WERI-Rb-1 (cell line): ENCODE data around the gene TSKS.

Experiments
- DNase-seq: peaks from one replicate; pipeline ENCODE4 v3.0.0-alpha.2; 2020
- H3K27ac ChIP-seq: fragments of 250-450 bp; sonication (Bioruptor Pico); 2 replicates; pipeline ENCODE4 v1.5.1; 2020; ENCODE audit warnings: mild to moderate bottlenecking, moderate library complexity
- H3K27me3 ChIP-seq: fragments of 250-450 bp; sonication (Bioruptor Pico); 2 replicates; pipeline ENCODE4 v1.5.1; 2021; ENCODE audit warnings: mild to moderate bottlenecking, low read depth, moderate library complexity; ENCODE audit not compliant: insufficient read depth, severe bottlenecking
- H3K36me3 ChIP-seq: fragments of 250-450 bp; sonication (Bioruptor Pico); 2 replicates; pipeline ENCODE4 v1.5.1; 2020; ENCODE audit warnings: mild to moderate bottlenecking, moderate library complexity
- H3K4me3 ChIP-seq: 2 replicates; pipeline ENCODE4 v1.5.1; 2011; ENCODE audit warnings: low read depth, mild to moderate bottlenecking, control low read depth, low read length
- H3K9me3 ChIP-seq: fragments of 250-450 bp; sonication (Bioruptor Pico); 2 replicates; pipeline ENCODE4 v1.5.1; 2021; ENCODE audit warnings: mild to moderate bottlenecking, moderate library complexity; ENCODE audit not compliant: severe bottlenecking
- CTCF ChIP-seq: IDR thresholded peaks from 2 replicates; pipeline ENCODE4 v1.5.1; 2011; ENCODE audit warnings: low read depth, mild to moderate bottlenecking, control low read depth, inconsistent platforms, low read length

TSKS gene

GRCh38 chr19:49791776-49792445 is 28.8 kb upstream of the TSKS start:
- peaks cover 43% of the 10 kb centered on the region for H3K36me3 ChIP-seq
- no peak for DNase-seq
- no peaks in the 10 kb centered on the region for H3K9me3 ChIP-seq
- no peaks in the 10 kb centered on the region for H3K27me3 ChIP-seq
- H3K27ac ChIP-seq: no peak overlapping the region
- no peak for TF ChIP-seq CTCF
- no peak overlapping the region for H3K4me3 ChIP-seq

- TF ChIP-seq CTCF: no peak
Measured at GRCh38 chr19:49790866-49791265, 27.8 kb upstream of the TSKS start.

GRCh38 chr19:49788857-49789256 is 25.8 kb upstream of the TSKS start:
- Histone ChIP-seq H3K27ac (no peak overlapping the region), H3K9me3 (no peaks in the 10 kb centered on the region), H3K4me3 (no peak overlapping the region), H3K27me3 (no peaks in the 10 kb centered on the region), H3K36me3 (peaks cover 29% of the 10 kb centered on the region)
- DNase-seq: no peak
- no peak for TF ChIP-seq CTCF

More at GRCh38 chr19:49790866-49791265, 27.8 kb upstream of the TSKS start:
- Histone ChIP-seq H3K27ac (no peak overlapping the region), H3K27me3 (no peaks in the 10 kb centered on the region), H3K4me3 (no peak overlapping the region), H3K36me3 (peaks cover 32% of the 10 kb centered on the region), H3K9me3 (no peaks in the 10 kb centered on the region)
- DNase-seq: no peak

GRCh38 chr19:49787746-49788145 is 24.6 kb upstream of the TSKS start:
- H3K4me3 ChIP-seq: no peak overlapping the region
- H3K36me3 ChIP-seq: peaks cover 31% of the 10 kb centered on the region
- H3K9me3 ChIP-seq: no peaks in the 10 kb centered on the region
- no peaks in the 10 kb centered on the region for H3K27me3 ChIP-seq
- H3K27ac ChIP-seq: no peak overlapping the region
- DNase-seq: no peak
- no peak for TF ChIP-seq CTCF

GRCh38 chr19:49786376-49786820 is 23.3 kb upstream of the TSKS start:
- Histone ChIP-seq H3K9me3 (no peaks in the 10 kb centered on the region), H3K4me3 (no peak overlapping the region), H3K36me3 (peaks cover 29% of the 10 kb centered on the region), H3K27ac (no peak overlapping the region), H3K27me3 (no peaks in the 10 kb centered on the region)
- no peak for TF ChIP-seq CTCF
- DNase-seq: no peak

GRCh38 chr19:49782515-49782914 is 19.4 kb upstream of the TSKS start:
- TF ChIP-seq CTCF: no peak
- no peak for DNase-seq
- Histone ChIP-seq H3K27me3 (no peaks in the 10 kb centered on the region), H3K4me3 (no peak overlapping the region), H3K27ac (no peak overlapping the region), H3K9me3 (no peaks in the 10 kb centered on the region), H3K36me3 (peaks cover 20% of the 10 kb centered on the region)
